NCI-H69 (cell line): ENCODE data around the gene COMMD2.

Experiments used
- DNase-seq: peaks from one replicate; lab custom pipeline; 2025; lab: John Stamatoyannopoulos, UW

The COMMD2 gene

GRCh38 chr3:149752051-149752787 is at the start of gene COMMD2:
TSS of gene COMMD2 (minus strand) at chr3:149752489. CDS start at chr3:149752444, 45 bp downstream.
- peak; percentile 89 for DNase-seq

- no peak for DNase-seq
Measured at GRCh38 chr3:149801639-149802038, 49.4 kb upstream of the COMMD2 start.

GRCh38 chr3:149801195-149801594 is 48.9 kb upstream of the COMMD2 start:
- no peak for DNase-seq

- no peak for DNase-seq
Measured at GRCh38 chr3:149800693-149801092, 48.4 kb upstream of the COMMD2 start.

- no peak for DNase-seq
Measured at GRCh38 chr3:149796026-149796425, 43.7 kb upstream of the COMMD2 start.

- no peak for DNase-seq
Measured at GRCh38 chr3:149792452-149793270, 40.4 kb upstream of the COMMD2 start, which contains the start of gene ANKUB1. TSS of gene ANKUB1 (minus strand) at chr3:149792554. CDS start at chr3:149792366, 188 bp downstream.

- DNase-seq, result no peak
Measured at GRCh38 chr3:149790698-149791097, 38.4 kb upstream of the COMMD2 start.

DNA sequence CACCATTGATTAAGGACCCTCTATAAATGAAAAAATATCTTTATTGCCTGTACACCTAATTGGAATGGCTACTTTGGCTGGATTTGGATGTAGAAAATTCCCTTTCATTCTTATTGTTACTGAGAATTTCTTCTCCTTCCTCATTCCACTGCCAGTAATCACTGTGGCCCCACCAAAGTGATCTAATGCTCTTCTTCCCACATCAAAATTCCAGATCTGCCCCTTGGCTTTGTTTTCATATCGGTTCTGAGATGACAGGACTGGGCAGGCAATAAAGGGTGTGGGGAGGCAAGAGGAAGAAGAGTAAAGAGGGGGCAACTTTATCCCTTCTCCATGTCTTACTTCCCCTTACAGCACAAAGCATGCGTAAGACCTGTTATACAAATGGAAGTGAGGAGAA is 38.0 kb upstream of the COMMD2 start:
- no peak for DNase-seq

DNA sequence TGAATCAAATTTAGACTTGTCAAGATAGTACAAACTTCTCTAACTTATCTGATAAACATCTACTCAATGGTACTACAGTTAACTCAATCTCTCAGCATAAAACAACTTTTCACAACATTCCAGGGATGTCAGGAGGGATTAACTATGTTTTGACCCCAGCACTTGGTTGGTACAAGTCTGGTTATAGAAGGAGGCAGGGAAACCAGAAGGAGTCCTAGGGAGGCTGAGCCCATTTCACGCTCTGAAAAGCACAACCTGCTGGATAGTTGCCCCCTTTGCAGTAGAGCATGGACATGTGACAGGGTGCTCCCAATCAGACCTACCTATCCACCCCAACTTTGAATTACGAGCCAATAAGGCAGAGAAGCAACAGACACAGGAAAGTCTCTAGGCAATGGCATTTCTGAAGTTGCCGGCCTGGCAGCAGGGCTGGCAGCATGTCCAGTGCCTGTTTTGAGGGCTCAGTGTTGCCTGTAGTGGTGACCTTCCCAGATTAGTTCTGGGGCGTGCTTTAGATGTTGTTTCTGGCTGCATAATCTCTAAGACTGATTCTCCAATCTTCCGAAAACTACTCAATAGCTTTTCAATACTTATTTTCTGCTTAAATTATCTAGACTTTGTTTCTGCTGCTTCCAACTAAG is 31.9 kb upstream of the COMMD2 start:
- no peak for DNase-seq

DNA sequence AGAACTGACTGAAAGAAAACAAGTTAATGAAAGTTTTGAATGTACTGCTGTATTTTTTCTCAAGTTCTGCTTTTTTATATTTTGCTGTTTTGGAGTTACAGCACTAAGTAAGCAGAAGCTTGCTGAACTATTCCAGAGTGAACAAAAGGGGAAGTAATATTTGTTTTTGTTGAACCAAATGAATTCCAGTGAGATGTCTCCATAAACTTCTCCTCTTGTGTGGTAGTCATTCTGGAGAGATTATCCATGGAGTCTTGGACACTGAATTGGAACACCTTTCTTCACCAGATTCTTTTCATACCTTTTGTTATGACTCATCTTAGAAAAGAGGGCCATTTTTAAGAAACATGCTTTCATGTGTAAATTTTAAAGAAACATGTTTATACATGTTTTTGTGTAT is 31.3 kb upstream of the COMMD2 start:
- no peak for DNase-seq

GRCh38 chr3:149781741-149782140 is 29.5 kb upstream of the COMMD2 start:
- DNase-seq, result no peak

GRCh38 chr3:149781211-149781610 is 28.9 kb upstream of the COMMD2 start:
- DNase-seq, result no peak

DNA sequence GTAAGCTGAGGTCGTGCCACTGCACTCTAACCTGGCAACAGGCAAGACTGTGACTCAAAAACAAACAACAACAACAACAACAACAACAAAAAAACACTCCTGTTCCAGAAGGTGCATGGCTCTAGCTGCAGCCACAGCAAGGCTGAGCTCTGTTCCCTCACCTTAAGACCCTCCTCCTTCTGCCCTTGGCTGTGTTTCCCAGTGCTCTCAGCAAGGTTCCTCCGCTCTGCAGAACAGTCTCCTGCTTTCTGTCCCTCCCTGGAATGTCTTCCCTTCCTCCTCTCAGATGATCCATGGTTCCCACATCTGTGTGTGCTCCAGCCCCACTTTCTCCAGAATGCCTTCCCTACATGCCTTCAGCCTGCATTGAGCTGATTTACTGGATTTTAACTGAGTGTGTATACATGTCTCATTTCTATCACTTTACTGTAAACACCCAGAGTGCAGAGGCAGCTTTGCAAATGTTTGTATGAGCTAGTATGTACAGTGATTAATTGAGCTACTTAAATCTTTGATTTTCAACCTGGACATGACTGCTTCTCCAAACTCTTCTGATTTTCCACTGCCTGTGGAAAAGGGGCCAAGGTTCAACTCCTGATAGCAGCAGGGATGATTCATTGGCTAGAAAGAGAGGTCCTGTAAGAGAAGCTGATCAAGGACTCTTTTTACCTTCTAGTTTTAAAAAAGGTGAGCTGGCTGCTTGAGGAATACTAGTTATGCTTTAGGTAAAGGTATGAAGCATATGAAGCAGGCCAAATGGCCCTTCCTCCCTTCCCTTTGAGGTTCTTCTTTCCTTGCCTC is 25.3 kb upstream of the COMMD2 start:
- no peak for DNase-seq

DNA sequence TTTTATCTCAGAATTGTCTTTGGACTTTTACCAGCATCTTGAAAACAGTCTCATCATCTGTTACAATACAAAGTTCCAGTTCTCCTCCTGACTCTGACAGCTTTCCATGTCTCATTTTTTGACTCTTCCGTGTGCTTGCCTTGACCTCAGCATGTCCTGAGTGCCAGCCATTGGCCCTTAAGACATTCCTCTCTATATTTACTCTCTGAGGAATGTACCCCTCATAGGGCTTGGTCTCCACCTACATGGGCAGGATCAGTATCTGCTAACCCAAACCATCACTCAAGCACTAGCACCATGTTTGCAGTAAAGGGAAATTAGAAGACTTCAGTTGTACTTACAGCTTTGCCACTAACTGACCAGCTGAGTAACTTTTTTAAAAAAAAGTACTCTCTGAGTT is 23.9 kb upstream of the COMMD2 start:
- DNase-seq, result no peak

- no peak for DNase-seq
Measured at GRCh38 chr3:149772861-149773260, 20.6 kb upstream of the COMMD2 start.

DNA sequence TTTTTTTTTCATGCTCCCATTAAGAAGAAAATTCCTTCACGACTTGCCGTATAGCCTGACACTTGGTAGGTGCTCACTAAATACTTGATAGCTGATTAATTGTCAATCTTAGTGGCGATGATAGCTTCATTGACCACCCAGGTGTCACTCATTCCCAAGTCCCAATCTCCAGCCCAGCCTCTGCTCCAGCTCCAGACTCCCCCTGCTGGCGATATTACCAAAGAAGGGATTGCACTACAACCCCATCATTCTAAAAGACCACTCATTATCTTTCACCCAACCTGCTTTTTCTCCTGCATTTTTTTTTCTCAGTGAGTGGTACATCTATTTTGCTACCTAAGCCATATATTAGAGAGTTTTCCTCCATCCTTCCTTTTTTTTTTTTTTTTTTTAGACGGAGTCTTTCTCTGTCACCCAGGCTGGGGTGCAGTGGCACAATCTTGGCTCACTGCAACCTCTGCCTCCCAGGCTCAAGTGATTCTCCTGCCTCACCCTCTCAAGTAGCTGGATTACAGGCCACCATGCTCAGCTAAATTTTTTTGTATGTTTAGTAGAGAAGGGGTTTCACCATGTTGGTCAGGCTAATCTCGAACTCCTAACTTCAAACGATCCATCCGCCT is 19.5 kb upstream of the COMMD2 start:
- peak; percentile 48 for DNase-seq

GRCh38 chr3:149770246-149770645 is 18.0 kb upstream of the COMMD2 start:
- no peak for DNase-seq

DNA sequence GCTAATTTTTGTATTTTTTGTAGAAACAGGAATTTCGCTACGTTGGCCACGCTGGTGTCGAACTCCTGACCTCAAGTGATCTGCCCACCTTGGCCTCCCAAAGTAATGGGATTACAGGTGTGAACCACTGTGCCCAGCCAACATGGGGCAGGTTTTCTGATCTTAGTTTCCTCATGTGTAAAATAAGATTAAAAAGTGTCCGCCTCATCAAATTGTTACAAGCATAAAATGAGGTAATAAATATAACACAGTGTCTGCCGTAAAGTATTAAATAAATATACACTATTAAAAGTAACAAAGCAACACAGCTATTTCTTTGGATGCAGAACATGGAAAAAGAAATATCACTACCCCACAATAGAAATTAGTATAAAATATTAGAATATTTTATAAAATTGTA is 16.4 kb upstream of the COMMD2 start:
- DNase-seq, result no peak

GRCh38 chr3:149767720-149768119 is 15.4 kb upstream of the COMMD2 start:
- DNase-seq, result no peak

- DNase-seq, result peak; percentile 15
Measured at GRCh38 chr3:149765762-149766334, 13.6 kb upstream of the COMMD2 start.

DNA sequence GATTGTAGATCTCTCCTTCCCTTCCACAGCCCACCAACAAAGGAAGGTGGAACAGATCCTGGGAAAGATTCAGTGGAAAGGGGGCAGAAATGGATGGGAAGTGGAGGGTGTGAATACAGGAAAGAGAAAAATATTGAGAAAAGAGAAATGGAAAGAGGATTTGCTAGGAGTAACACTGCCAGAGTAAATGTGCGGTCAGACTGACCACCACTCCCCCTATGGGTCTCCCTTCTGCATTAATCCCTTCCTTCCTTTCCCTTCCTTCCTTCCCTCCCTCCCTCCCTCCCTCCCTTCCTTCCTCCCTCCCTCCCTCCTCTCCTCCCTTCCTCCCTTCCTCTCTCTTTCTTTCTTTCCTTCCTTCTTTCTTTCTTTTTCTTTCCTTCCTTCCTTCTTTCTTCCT is 12.0 kb upstream of the COMMD2 start:
- no peak for DNase-seq
